ENCODE data around the gene FCN1. TPM values are rescaled to one million over a fixed set of nuclear protein-coding genes. Genes with fewer than 3 reads are reported as not detected.

FCN1 gene
- total RNA-seq, 1 experiment from 2014 or later, result not detected

DNA sequence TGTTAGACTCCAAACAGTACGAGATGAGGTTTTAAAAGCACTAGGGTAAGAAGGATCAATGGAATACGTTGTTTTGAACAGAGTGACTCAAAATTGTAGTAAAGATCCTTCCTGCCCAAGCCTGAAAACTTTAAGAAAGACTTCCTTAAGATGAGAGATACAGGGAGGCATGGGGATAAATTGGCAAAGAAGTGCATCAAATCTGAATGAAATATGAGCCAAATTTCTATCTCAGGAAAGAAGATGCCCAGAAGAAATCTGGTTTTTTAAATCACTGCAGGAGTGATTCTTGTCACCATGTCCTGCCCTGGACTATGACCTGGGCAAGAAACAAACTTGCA, 22.2 kb downstream of the FCN1 start:
- Histone ChIP-seq H3K79me2 (ENCODE audit: low read length) (no peaks in the 10 kb centered on the region), H3K4me1 (ENCODE audit: insufficient read depth, low read length) (peaks cover 13% of the 10 kb centered on the region), H3K9me2 (replicated peaks; ENCODE audit: low read length) (no peaks in the 10 kb centered on the region), H3K9me3 (ENCODE audit: low read length) (no peaks in the 10 kb centered on the region), H3K4me3 (ENCODE audit: low read length) (no peak overlapping the region), H4K20me1 (ENCODE audit: low read length) (no peaks in the 10 kb centered on the region), H2AFZ (ENCODE audit: low read length) (no peak overlapping the region), H3K4me2 (ENCODE audit: low read length) (no peak overlapping the region), H3F3A (ENCODE audit: low read length, unreplicated experiment) (no peaks in the 10 kb centered on the region), H3K36me3 (ENCODE audit: low read depth, low read length) (no peaks in the 10 kb centered on the region), H3K9ac (ENCODE audit: low read length) (no peak overlapping the region), H3K27ac (ENCODE audit: low read length) (no peak overlapping the region), H3K27me3 (ENCODE audit: low read length) (no peaks in the 10 kb centered on the region)
- ATAC-seq (no peak), DNase-seq (no peak)
- ChIA-PET POLR2A (ENCODE audit: unreplicated experiment) (no interaction called here), CTCF (no interaction called here)
- TF ChIP-seq, protein P1, sequence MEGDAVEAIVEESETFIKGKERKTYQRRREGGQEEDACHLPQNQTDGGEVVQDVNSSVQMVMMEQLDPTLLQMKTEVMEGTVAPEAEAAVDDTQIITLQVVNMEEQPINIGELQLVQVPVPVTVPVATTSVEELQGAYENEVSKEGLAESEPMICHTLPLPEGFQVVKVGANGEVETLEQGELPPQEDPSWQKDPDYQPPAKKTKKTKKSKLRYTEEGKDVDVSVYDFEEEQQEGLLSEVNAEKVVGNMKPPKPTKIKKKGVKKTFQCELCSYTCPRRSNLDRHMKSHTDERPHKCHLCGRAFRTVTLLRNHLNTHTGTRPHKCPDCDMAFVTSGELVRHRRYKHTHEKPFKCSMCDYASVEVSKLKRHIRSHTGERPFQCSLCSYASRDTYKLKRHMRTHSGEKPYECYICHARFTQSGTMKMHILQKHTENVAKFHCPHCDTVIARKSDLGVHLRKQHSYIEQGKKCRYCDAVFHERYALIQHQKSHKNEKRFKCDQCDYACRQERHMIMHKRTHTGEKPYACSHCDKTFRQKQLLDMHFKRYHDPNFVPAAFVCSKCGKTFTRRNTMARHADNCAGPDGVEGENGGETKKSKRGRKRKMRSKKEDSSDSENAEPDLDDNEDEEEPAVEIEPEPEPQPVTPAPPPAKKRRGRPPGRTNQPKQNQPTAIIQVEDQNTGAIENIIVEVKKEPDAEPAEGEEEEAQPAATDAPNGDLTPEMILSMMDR (conservative IDR thresholded peaks at IDR 0.05; ENCODE audit: low read depth, low read length), result no peak
- TF ChIP-seq EZH2phosphoT487 (IDR thresholded peaks at IDR 0.05; ENCODE audit: borderline replicate concordance, low read length), result no peak
- TF ChIP-seq EZH2 (IDR thresholded peaks at IDR 0.05; ENCODE audit: low read length, unreplicated experiment), result no peak
- no TSS peak for BruUV-seq (replicated peaks)
- intact Hi-C loops (cut with micrococcal nuclease), result no loop called here

DNA sequence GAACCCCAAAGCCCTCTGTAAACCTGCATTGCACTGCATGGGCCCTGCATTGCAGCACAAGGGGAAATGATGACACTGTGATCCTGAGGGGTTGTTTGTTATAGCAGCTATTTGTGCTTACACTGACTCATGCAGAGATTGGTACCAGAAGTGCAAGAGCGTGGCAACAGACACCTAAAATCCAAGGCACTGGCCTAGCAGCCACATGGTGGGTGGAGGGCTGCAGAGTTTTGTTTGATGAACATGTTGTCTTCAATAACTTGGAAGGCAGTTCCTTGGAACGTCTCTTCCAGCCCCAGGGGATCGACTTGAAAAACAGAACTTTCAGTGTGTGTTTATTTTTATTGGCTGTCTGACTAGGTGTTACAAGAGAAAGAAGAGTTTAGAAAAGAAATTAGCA, 22.6 kb downstream of the FCN1 start:
- H3K9ac ChIP-seq (ENCODE audit: low read length), result no peak overlapping the region
- H3K36me3 ChIP-seq (ENCODE audit: low read depth, low read length), result no peaks in the 10 kb centered on the region
- H3K9me3 ChIP-seq (ENCODE audit: low read length), result no peaks in the 10 kb centered on the region
- intact Hi-C loops (cut with micrococcal nuclease), result no loop called here
- no peak overlapping the region for H2AFZ ChIP-seq (ENCODE audit: low read length)
- H3K4me3 ChIP-seq (ENCODE audit: low read length), result no peak overlapping the region
- BruUV-seq (replicated peaks), result no TSS peak
- ATAC-seq (no peak), DNase-seq (no peak)
- H3K4me1 ChIP-seq (ENCODE audit: insufficient read depth, low read length), result peaks cover 13% of the 10 kb centered on the region
- no peak for TF ChIP-seq EZH2phosphoT487 (IDR thresholded peaks at IDR 0.05; ENCODE audit: borderline replicate concordance, low read length)
- TF ChIP-seq EZH2 (IDR thresholded peaks at IDR 0.05; ENCODE audit: low read length, unreplicated experiment), result no peak
- TF ChIP-seq, protein P1 (conservative IDR thresholded peaks at IDR 0.05; ENCODE audit: low read depth, low read length), result no peak
- H3K27ac ChIP-seq (ENCODE audit: low read length), result no peak overlapping the region
- ChIA-PET POLR2A (ENCODE audit: unreplicated experiment) (no interaction called here), CTCF (no interaction called here)
- no peaks in the 10 kb centered on the region for H3K9me2 ChIP-seq (replicated peaks; ENCODE audit: low read length)
- no peaks in the 10 kb centered on the region for H3K79me2 ChIP-seq (ENCODE audit: low read length)
- H3K4me2 ChIP-seq (ENCODE audit: low read length), result no peak overlapping the region
- H3K27me3 ChIP-seq (ENCODE audit: low read length), result no peaks in the 10 kb centered on the region
- H4K20me1 ChIP-seq (ENCODE audit: low read length), result no peaks in the 10 kb centered on the region
- no peaks in the 10 kb centered on the region for H3F3A ChIP-seq (ENCODE audit: low read length, unreplicated experiment)

DNA sequence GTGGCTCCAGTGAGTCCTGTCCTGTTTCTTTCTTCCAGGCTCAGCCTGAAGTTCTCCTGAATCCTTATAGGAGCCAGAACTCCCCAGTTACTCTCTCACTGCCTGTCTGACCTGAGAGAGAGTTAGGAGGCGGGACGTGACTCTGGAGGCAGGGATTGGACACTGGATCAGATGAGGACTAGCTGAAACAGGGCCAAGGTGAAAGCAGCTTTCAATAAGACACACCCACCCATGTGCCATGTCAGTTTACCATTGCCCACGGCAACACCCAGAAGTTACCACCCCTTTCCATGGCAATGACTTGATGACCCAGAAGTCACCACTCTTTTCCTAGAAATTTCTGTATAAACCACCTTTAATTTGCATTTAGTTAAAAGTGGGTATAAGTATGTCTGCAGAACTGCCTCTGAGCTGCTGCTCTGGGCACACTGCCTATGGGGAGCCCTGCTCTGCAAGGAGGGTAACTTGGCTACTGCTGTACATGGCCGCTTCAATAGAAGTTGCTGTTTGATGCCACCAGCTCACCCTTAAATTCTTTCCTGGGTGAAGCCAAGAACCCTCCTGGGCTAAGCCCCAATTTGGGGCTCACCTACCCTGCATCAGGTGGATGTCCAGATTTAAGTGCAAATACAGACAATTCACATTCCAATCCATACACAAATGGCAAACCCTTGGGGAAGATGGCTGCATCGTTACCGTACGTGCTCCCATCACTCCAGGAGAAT, 23.4 kb downstream of the FCN1 start:
- no peaks in the 10 kb centered on the region for H3K27me3 ChIP-seq (ENCODE audit: low read length)
- ATAC-seq (no peak), DNase-seq (no peak)
- no peaks in the 10 kb centered on the region for H4K20me1 ChIP-seq (ENCODE audit: low read length)
- ChIA-PET CTCF (no interaction called here), POLR2A (ENCODE audit: unreplicated experiment) (no interaction called here)
- no peaks in the 10 kb centered on the region for H3K79me2 ChIP-seq (ENCODE audit: low read length)
- H3K9ac ChIP-seq (ENCODE audit: low read length), result no peak overlapping the region
- no peak overlapping the region for H2AFZ ChIP-seq (ENCODE audit: low read length)
- intact Hi-C loops (cut with micrococcal nuclease), result no loop called here
- no TSS peak for BruUV-seq (replicated peaks)
- H3K4me1 ChIP-seq (ENCODE audit: insufficient read depth, low read length), result peaks cover 13% of the 10 kb centered on the region
- no peaks in the 10 kb centered on the region for H3K9me3 ChIP-seq (ENCODE audit: low read length)
- no peak for TF ChIP-seq EZH2phosphoT487 (IDR thresholded peaks at IDR 0.05; ENCODE audit: borderline replicate concordance, low read length)
- no peak for TF ChIP-seq EZH2 (IDR thresholded peaks at IDR 0.05; ENCODE audit: low read length, unreplicated experiment)
- TF ChIP-seq, protein P1 (conservative IDR thresholded peaks at IDR 0.05; ENCODE audit: low read depth, low read length), result no peak
- H3K4me2 ChIP-seq (ENCODE audit: low read length), result no peak overlapping the region
- H3K9me2 ChIP-seq (replicated peaks; ENCODE audit: low read length), result no peaks in the 10 kb centered on the region
- H3K4me3 ChIP-seq (ENCODE audit: low read length), result no peak overlapping the region
- no peaks in the 10 kb centered on the region for H3K36me3 ChIP-seq (ENCODE audit: low read depth, low read length)
- no peak overlapping the region for H3K27ac ChIP-seq (ENCODE audit: low read length)
- H3F3A ChIP-seq (ENCODE audit: low read length, unreplicated experiment), result no peaks in the 10 kb centered on the region
